Activated CD4-positive, alpha-beta memory T cell treated with anti-CD3 and anti-CD28 coated beads for 36 hours (primary cell): ENCODE results near the gene IP6K1. TPM values are rescaled to one million over a fixed set of nuclear protein-coding genes. Genes with fewer than 3 reads are reported as not detected.
A peak's percentile ranks its signal among the peaks of the same experiment; 100 is the strongest.
"Not testable (repeated sequence)": the region's sequence is repeated elsewhere in the genome, so short reads cannot be mapped to it uniquely, and the experiment has no call there.

Experiments
- CTCF ChIA-PET: fragments of 350-600 bp; sonication (Branson Sonifier 250); formaldehyde crosslinking; loops from one replicate; lab custom pipeline; 2021; ENCODE audit warnings: antibody characterized with exemption, inconsistent platforms; lab: Charles Lee
- POLR2A ChIA-PET: fragments of 350-600 bp; sonication (Branson Sonifier 250); formaldehyde crosslinking; loops from one replicate; lab custom pipeline; 2021; ENCODE audit warnings: antibody characterized with exemption; lab: Charles Lee
- DNase-seq: peaks from one replicate; pipeline ENCODE4 v3.0.0-alpha.2; 2020
- H3K27ac Mint-ChIP-seq: one replicate; pipeline ENCODE4 v1.8.0; 2021; ENCODE audit warnings: mixed read lengths
- H3K27me3 Mint-ChIP-seq: one replicate; pipeline ENCODE4 v1.8.0; 2021; ENCODE audit warnings: mixed read lengths
- H3K36me3 Mint-ChIP-seq: one replicate; pipeline ENCODE4 v1.8.0; 2021; ENCODE audit warnings: mixed read lengths
- H3K4me1 Mint-ChIP-seq: one replicate; pipeline ENCODE4 v1.8.0; 2021; ENCODE audit warnings: low read depth, mixed read lengths
- H3K4me3 Mint-ChIP-seq: one replicate; pipeline ENCODE4 v1.8.0; 2021; ENCODE audit warnings: mild to moderate bottlenecking, mixed read lengths
- H3K9me3 Mint-ChIP-seq: one replicate; pipeline ENCODE4 v1.8.0; 2021; ENCODE audit warnings: mixed read lengths
- intact Hi-C: fragments of 100-400 bp; cut with micrococcal nuclease; formaldehyde crosslinking; loops from one replicate; pipeline ENCODE4 v1.15.1; 2023
- total RNA-seq, 2 experiments: library from RNA; stranded (reverse); gene quantifications; one replicate each; pipeline ENCODE4 v1.2.3, GENCODE V29; 2021

Gene IP6K1
- total RNA-seq, 2 experiments from 2014 or later, result 28.8 to 29.3 TPM

DNA sequence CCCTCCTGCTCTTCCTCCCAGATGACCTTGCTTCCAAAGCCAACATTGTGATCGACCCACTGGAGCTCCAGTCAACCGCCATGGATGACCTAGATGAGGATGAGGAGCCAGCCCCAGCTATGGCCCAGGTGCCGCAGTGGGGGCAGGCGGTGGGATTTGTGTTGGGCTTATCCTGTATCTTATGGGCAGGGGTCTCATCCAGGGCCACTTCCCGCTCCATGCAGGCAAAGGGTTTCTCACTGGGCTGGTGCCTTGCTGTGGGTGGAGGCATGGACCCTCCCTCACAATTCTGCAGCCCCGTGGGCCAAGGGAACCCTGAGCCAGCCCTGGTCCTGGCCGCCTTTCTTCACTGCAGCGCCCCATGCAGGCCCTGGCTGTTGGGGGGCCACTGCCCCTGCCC, 81.7 kb downstream of the IP6K1 start:
- CTCF ChIA-PET, result interaction anchor here (4.9 kb wide), 1 partner anchor 134 kb away, joined by 30 read pairs; no protein-coding TSS in a partner anchor
- Mint-ChIP-seq H3K27ac (no peak overlapping the region), H3K36me3 (peaks cover 2% of the 10 kb centered on the region), H3K9me3 (no peaks in the 10 kb centered on the region), H3K4me1 (no peaks in the 10 kb centered on the region), H3K27me3 (no peaks in the 10 kb centered on the region), H3K4me3 (no peak overlapping the region)
- DNase-seq, result no peak
- intact Hi-C loops, result no loop called here
- POLR2A ChIA-PET, result no interaction called here

DNA sequence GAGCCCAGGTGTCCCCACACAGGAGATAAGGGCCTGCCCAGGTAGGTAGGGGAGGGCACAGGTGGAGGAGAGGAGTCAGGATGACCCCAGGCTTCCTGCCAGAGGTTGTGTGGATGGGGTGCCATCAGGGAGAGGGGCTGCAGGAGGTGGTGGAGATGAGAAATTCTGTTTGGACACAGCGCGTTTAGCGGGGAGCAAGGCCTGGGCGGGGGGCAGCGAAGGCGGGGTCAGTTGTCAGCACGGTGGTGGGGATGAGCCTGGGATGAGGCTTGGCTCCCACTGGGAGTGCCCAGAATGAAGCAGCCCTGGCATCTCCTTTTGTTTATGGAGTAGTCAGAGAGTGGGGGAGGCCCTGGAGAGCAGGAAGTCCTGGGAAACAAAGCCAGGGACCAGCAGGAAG, 82.4 kb downstream of the IP6K1 start:
- ChIA-PET CTCF (interaction anchor here (0.5 to 4.9 kb wide), 8 partner anchors 11 to 211 kb away, joined by 3 to 30 read pairs (median 4); partner anchors contain the start of genes MST1 and RNF123), POLR2A (no interaction called here)
- no peak for DNase-seq
- H3K27ac Mint-ChIP-seq, result no peak overlapping the region
- H3K4me1 Mint-ChIP-seq, result no peaks in the 10 kb centered on the region
- intact Hi-C loops, result loop anchor here (1.0 kb wide), 1 partner anchor 135 kb away; no protein-coding TSS in a partner anchor
- H3K9me3 Mint-ChIP-seq, result no peaks in the 10 kb centered on the region
- H3K36me3 Mint-ChIP-seq, result peaks cover 2% of the 10 kb centered on the region
- no peak overlapping the region for H3K4me3 Mint-ChIP-seq
- no peaks in the 10 kb centered on the region for H3K27me3 Mint-ChIP-seq

DNA sequence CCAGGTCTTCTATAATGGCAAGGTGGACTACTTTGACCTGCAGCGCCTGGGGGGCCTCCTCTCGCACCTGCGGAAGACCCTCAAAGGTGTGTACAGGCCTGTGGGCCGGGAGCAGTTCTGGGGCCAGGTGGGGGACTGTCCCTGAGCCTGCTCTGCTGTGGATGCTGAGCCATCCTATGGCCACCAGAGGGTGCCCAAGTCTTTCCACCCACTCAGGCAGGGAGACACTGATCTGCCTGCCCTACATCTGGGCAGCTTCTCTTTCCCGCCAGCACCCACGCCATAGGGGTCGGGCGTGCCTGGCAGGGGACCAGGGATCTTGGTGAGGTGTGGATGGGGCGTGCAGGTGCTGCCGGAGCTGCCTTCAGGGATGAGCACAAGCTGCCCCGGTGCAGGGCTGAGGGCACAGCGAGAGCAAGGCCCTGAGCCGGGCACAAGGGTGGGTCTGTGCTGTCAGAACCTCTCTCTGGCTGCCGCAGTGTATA, 82.9 kb downstream of the IP6K1 start:
- H3K9me3 Mint-ChIP-seq, result no peaks in the 10 kb centered on the region
- H3K27ac Mint-ChIP-seq, result no peak overlapping the region
- peak; percentile 79 for DNase-seq
- H3K36me3 Mint-ChIP-seq, result peaks cover 2% of the 10 kb centered on the region
- ChIA-PET CTCF (interaction anchor here (0.5 to 4.9 kb wide), 9 partner anchors 11 to 211 kb away, joined by 3 to 30 read pairs (median 3); partner anchors contain the start of genes INKA1, MST1 and RNF123), POLR2A (no interaction called here)
- intact Hi-C loops, result loop anchor here (1.0 kb wide), 1 partner anchor 136 kb away; no protein-coding TSS in a partner anchor
- H3K4me1 Mint-ChIP-seq, result no peaks in the 10 kb centered on the region
- no peaks in the 10 kb centered on the region for H3K27me3 Mint-ChIP-seq
- H3K4me3 Mint-ChIP-seq, result no peak overlapping the region

DNA sequence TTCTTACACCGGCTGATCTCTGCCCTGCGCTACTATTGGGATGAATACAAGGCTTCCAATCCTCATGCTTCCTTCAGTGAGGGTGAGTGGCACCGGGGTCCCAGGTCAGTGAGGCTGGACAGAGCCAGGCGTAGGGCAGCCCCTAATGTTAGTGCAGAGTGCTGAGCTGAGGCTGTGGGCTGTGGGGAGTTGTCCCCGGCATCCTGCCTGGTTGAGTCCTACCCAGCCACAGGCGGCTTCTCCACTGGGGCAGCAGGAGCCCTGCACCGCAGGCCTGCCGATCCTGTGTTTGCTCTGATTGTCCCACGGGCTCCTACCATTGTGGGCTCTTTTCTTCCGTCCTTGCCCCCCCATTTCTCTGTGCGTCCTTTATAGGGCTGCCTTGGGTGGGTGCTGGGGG, 83.7 kb downstream of the IP6K1 start:
- Mint-ChIP-seq H3K36me3 (peaks cover 2% of the 10 kb centered on the region), H3K4me3 (no peak overlapping the region), H3K4me1 (no peaks in the 10 kb centered on the region), H3K27me3 (no peaks in the 10 kb centered on the region), H3K9me3 (no peaks in the 10 kb centered on the region), H3K27ac (no peak overlapping the region)
- intact Hi-C loops, result loop anchor here (1.0 kb wide), 1 partner anchor 137 kb away; no protein-coding TSS in a partner anchor
- POLR2A ChIA-PET, result no interaction called here
- CTCF ChIA-PET, result interaction anchor here (0.5 to 4.9 kb wide), 6 partner anchors 12 to 165 kb away, joined by 3 to 30 read pairs (median 4); no protein-coding TSS in a partner anchor
- DNase-seq, result no peak

DNA sequence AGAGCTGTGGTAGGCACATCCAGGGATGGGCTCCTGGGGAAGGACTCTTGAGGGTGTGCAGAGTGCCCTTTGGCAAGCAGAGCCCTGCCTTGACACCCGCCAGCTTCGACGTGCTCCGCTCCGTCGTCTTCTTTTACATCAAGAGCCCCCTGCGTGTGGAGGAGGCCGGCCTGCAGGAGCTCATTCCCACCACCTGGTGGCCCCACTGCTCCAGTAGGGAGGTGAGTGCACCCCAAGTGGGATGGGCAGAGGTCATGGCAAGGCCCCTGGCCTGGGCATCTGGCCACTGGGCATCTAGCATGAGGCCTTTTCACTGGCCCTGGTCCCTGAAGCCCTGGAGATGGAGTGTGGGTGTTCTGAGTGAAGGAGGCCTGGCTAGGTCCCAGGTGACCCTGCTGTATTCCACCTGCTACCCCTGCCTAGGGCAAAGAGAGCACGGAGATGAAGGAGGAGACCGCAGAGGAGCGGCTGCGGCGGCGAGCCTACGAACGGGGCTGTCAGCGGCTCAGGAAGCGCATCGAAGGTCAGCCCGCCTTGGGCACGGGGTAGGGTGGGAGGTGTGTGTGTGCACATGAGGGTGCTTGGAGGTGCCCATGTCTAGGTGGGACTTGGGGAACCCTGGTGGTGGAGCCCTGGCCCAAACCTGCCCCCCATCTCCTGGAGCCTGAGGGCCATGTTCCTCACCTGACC, 84.8 kb downstream of the IP6K1 start:
- H3K27ac Mint-ChIP-seq, result no peak overlapping the region
- no peaks in the 10 kb centered on the region for H3K9me3 Mint-ChIP-seq
- H3K4me1 Mint-ChIP-seq, result no peaks in the 10 kb centered on the region
- ChIA-PET CTCF (interaction anchor here (0.6 to 4.9 kb wide), 12 partner anchors 10 to 204 kb away, joined by 3 to 30 read pairs (median 3); partner anchors contain the start of genes AMIGO3, MST1 and RNF123), POLR2A (no interaction called here)
- DNase-seq, result no peak
- peaks cover 2% of the 10 kb centered on the region for H3K36me3 Mint-ChIP-seq
- H3K27me3 Mint-ChIP-seq, result no peaks in the 10 kb centered on the region
- H3K4me3 Mint-ChIP-seq, result no peak overlapping the region
- intact Hi-C loops, result no loop called here

DNA sequence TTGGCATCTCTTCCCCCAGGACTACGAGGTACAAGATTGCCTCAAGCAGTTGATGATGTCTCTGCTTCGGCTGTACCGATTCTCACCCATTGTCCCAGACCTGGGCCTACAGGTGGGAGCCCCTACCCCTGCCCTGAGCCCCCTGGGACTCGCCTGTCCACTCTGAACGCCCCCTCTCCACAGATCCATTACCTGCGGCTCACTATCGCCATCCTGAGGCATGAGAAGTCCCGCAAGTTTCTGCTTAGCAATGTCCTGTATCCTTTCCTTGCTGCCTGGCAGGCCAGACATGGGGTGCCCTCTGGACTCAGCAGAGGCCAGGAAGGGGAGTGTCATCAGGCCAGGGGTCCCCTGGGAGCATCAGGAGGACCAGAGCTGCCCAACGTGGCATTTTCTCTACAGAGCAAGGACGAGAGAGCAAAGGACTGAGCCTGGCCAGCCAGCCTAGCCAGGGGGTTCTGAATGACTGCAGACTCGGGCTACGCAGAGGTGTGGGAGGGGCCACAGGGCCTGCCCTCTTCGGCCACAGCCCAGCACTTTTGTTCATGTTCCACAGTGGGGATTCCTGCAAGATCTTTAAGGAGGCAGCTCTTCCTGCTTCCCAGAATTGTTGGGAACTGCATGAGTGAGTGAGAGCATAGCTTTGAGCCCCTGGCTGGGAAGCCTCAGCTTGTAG, 85.8 kb downstream of the IP6K1 start:
- H3K4me1 Mint-ChIP-seq, result no peaks in the 10 kb centered on the region
- no peak overlapping the region for H3K27ac Mint-ChIP-seq
- no peak for DNase-seq
- ChIA-PET CTCF (interaction anchor here (0.6 to 4.9 kb wide), 11 partner anchors 11 to 205 kb away, joined by 3 to 30 read pairs (median 3); partner anchors contain the start of genes AMIGO3, MST1 and RNF123), POLR2A (no interaction called here)
- H3K27me3 Mint-ChIP-seq, result no peaks in the 10 kb centered on the region
- intact Hi-C loops, result no loop called here
- H3K36me3 Mint-ChIP-seq, result peaks cover 2% of the 10 kb centered on the region
- no peaks in the 10 kb centered on the region for H3K9me3 Mint-ChIP-seq
- no peak overlapping the region for H3K4me3 Mint-ChIP-seq

DNA sequence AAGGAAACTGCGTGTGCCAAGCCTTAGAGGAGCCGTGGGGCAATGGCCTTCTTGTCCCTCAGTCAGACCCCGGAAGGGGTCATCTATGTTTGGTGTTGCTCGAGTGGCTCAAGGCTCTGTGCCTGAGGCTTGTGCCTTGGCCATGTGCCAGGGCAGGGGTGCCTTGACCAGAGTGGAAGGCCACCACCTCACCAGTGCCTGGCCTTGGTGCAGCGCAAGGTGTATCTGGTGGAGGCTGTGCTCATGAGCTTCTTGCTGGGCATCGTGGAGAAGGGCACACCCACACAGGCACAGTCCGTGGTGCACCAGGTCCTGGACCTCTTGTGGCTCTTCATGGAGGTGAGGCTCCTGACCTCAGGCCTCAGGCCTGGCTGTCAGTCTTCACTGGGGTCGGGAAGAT, 86.3 kb downstream of the IP6K1 start:
- CTCF ChIA-PET, result interaction anchor here (1.4 to 4.9 kb wide), 2 partner anchors 139 to 160 kb away, joined by 7 to 30 read pairs; no protein-coding TSS in a partner anchor
- no peak overlapping the region for H3K4me3 Mint-ChIP-seq
- H3K9me3 Mint-ChIP-seq, result no peaks in the 10 kb centered on the region
- H3K36me3 Mint-ChIP-seq, result peaks cover 2% of the 10 kb centered on the region
- no peak overlapping the region for H3K27ac Mint-ChIP-seq
- H3K27me3 Mint-ChIP-seq, result no peaks in the 10 kb centered on the region
- DNase-seq, result no peak
- intact Hi-C loops, result no loop called here
- POLR2A ChIA-PET, result no interaction called here
- H3K4me1 Mint-ChIP-seq, result no peaks in the 10 kb centered on the region

DNA sequence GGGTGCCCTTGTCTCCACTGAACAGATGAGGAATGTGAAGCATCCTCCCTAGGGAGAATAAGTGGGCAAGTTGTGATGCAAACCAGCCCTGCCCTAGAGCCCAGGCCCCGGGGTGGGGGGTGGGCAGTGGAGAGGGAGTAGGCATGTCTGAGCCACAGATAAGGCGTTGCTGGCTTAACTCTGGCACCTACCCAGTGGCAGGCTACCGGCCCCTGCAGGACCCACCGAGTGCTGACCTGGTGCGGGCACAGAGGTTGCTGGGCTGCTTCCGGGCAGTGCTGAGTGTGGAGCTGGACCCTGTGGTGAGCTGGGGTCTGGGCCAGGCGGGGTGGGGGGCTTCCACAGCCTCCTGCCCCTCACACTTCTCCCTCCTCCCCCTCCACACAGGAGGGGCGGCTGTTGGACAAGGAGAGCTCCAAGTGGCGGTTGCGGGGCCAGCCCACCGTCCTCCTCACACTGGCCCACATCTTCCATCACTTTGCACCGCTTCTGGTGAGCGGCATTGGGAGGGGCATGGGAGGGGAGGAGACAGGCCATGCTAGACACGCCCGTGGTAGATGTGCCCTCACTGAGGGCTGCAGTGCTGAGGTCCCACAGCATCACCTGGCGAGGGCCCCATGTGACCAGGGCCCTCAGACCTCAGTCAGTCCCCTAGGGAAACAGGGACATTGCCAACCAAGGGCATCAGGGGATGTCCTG, 86.9 kb downstream of the IP6K1 start:
- POLR2A ChIA-PET, result no interaction called here
- H3K9me3 Mint-ChIP-seq, result no peaks in the 10 kb centered on the region
- peaks cover 2% of the 10 kb centered on the region for H3K36me3 Mint-ChIP-seq
- no peaks in the 10 kb centered on the region for H3K4me1 Mint-ChIP-seq
- no peak for DNase-seq
- no peaks in the 10 kb centered on the region for H3K27me3 Mint-ChIP-seq
- intact Hi-C loops, result no loop called here
- H3K27ac Mint-ChIP-seq, result no peak overlapping the region
- no peak overlapping the region for H3K4me3 Mint-ChIP-seq
- CTCF ChIA-PET, result no interaction called here

DNA sequence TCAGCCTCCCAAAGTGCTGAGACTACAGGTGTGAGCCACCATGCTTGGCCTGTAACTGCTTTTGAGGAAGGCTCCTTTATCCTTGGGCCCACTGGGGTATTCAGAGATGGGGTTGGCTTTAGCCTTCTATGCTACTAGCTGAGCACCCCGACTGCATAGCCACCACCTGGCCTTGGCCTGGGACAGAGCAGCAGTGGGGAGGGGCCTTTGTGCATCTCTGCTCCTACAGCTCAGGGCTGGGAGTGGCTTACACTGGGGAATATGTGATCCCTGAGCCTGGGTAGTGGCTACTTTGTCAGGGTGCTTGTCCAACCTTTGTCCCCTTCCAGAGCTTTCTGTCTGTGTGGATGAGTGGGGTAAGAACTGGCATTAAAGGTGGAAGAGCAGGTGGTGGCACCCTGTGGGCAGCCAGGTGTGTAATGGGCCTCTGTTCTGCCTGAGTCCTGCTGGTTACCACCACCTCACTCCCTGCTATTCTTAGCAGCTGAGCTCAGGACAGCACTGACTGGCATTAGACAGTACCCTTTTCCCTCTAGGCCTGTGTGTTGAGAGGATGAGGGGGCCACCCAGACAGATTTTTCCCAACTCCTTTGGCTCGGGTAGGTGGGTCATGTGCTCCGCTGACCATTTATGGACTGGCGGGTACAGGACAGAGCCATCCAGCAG, 90.9 kb downstream of the IP6K1 start:
- CTCF ChIA-PET, result interaction anchor here (1.1 kb wide), 1 partner anchor 156 kb away, joined by 3 read pairs; no protein-coding TSS in a partner anchor
- DNase-seq, POLR2A ChIA-PET: not testable (repeated sequence)

DNA sequence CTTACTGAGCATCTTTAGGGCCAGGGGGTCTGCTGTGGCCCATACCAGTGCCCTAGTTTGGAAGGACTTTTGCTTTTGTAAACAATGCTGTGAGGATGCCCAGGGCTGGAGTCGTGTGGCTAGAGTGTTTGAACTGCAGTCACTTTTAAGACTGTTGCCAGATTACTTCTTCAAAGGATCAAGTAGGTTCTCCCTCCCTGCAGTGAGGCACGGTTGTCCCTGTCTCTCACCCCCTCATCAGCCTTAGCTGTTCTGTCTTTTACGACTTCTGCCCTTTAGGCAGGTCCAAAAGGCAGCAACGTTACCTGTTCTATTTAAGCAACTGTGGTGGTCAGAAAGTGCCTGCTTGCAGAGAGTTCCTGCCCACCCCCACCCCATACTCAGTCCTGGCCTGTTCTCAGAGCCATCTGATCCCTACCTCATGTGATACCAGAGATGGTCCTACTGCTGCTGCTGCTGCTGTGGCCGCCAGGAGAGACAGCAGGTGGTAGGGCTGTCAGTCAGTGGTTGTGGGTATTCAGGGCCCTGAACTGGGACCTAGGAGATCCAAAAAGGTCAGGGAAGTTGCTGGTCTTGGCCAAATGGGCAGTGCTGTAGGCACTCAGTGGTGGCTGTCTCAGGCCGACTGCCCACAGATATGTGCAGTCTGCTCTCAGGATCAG, 91.8 kb downstream of the IP6K1 start:
- peaks cover 22% of the 10 kb centered on the region for H3K4me1 Mint-ChIP-seq
- H3K9me3 Mint-ChIP-seq, intact Hi-C loops, H3K27me3 Mint-ChIP-seq, H3K4me3 Mint-ChIP-seq, H3K27ac Mint-ChIP-seq, POLR2A ChIA-PET, DNase-seq, H3K36me3 Mint-ChIP-seq: not testable (repeated sequence)
- CTCF ChIA-PET, result interaction anchor here (1.1 kb wide), 1 partner anchor 155 kb away, joined by 3 read pairs; no protein-coding TSS in a partner anchor

More for the DNA sequence above, 90.9 kb downstream of the IP6K1 start:
- H3K4me3 Mint-ChIP-seq, H3K36me3 Mint-ChIP-seq, H3K27me3 Mint-ChIP-seq, intact Hi-C loops, H3K9me3 Mint-ChIP-seq, H3K27ac Mint-ChIP-seq: not testable (repeated sequence)
- H3K4me1 Mint-ChIP-seq, result peaks cover 15% of the 10 kb centered on the region

DNA sequence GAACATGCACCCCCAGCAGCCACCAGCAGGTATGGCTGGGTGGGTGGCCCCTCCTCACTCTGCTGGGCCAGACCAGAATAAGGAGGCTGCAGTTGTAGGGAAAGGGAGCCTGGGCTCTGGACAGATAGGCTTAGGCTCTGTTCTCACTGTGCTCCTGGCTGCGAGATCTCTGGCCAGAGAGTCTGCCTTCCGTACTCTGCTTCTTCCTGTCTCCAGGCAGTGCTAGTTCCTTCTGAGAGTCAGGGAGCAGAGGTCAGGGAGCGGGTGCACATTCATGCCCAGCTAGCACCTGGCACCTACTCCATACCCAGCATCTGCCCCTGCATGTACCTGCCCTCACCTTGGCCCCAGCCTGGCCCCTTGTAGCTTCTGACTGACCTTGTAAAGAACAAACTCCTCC, 94.9 kb downstream of the IP6K1 start:
- CTCF ChIA-PET, result interaction anchor here (0.6 kb wide), 1 partner anchor 383 kb away, joined by 3 read pairs; no protein-coding TSS in a partner anchor
- H3K27ac Mint-ChIP-seq, POLR2A ChIA-PET, intact Hi-C loops, H3K27me3 Mint-ChIP-seq, H3K9me3 Mint-ChIP-seq, H3K4me3 Mint-ChIP-seq, H3K36me3 Mint-ChIP-seq, DNase-seq: not testable (repeated sequence)
- H3K4me1 Mint-ChIP-seq, result peaks cover 27% of the 10 kb centered on the region
